ENCODE measurements around the gene NDST1.
"Not testable (repeated sequence)": the region's sequence is repeated elsewhere in the genome, so short reads cannot be mapped to it uniquely, and the experiment has no call there.

NDST1 gene

GRCh38 chr5:150508277-150508640 is 328 bp downstream of the NDST1 start:
- no peaks in the 10 kb centered on the region for H3K9me3 Mint-ChIP-seq
- peaks cover 13% of the 10 kb centered on the region for H3K4me1 Mint-ChIP-seq
- no peak for ATAC-seq (ENCODE audit: low read depth)
- H3K4me3 Mint-ChIP-seq, result no peak overlapping the region
- H3K27ac Mint-ChIP-seq, result no peak overlapping the region
- H3K27me3 Mint-ChIP-seq, result no peaks in the 10 kb centered on the region
- DNase-seq (ENCODE audit: low spot score in 2 of 2), result no peak
- H3K36me3 Mint-ChIP-seq, result no peaks in the 10 kb centered on the region

- Mint-ChIP-seq H3K9me3 (no peaks in the 10 kb centered on the region), H3K4me1 (peaks cover 13% of the 10 kb centered on the region), H3K4me3 (no peak overlapping the region), H3K27me3 (no peaks in the 10 kb centered on the region), H3K27ac (no peak overlapping the region), H3K36me3 (no peaks in the 10 kb centered on the region)
- ATAC-seq (ENCODE audit: low read depth) (no peak), DNase-seq (ENCODE audit: low spot score in 2 of 2) (no peak)
These were observed 897 bp downstream of the NDST1 start for GRCh38 chr5:150508828-150509227.

GRCh38 chr5:150509992-150510391 is 2.1 kb downstream of the NDST1 start:
- no peaks in the 10 kb centered on the region for H3K27me3 Mint-ChIP-seq
- H3K9me3 Mint-ChIP-seq, result no peaks in the 10 kb centered on the region
- H3K4me3 Mint-ChIP-seq, result no peak overlapping the region
- no peaks in the 10 kb centered on the region for H3K36me3 Mint-ChIP-seq
- peaks cover 13% of the 10 kb centered on the region for H3K4me1 Mint-ChIP-seq
- ATAC-seq (ENCODE audit: low read depth) (no peak), DNase-seq (ENCODE audit: low spot score in 2 of 2) (no peak)
- no peak overlapping the region for H3K27ac Mint-ChIP-seq

GRCh38 chr5:150510460-150511263 is 2.7 kb downstream of the NDST1 start:
- no peak for ATAC-seq (ENCODE audit: low read depth)
- H3K27ac Mint-ChIP-seq, result no peak overlapping the region
- peaks cover 13% of the 10 kb centered on the region for H3K4me1 Mint-ChIP-seq
- H3K4me3 Mint-ChIP-seq, result no peak overlapping the region
- no peaks in the 10 kb centered on the region for H3K36me3 Mint-ChIP-seq
- no peaks in the 10 kb centered on the region for H3K9me3 Mint-ChIP-seq
- no peaks in the 10 kb centered on the region for H3K27me3 Mint-ChIP-seq
- no peak for DNase-seq (ENCODE audit: low spot score in 2 of 2)

- Mint-ChIP-seq H3K36me3 (no peaks in the 10 kb centered on the region), H3K27ac (no peak overlapping the region), H3K9me3 (no peaks in the 10 kb centered on the region), H3K4me1 (peaks cover 15% of the 10 kb centered on the region), H3K27me3 (no peaks in the 10 kb centered on the region), H3K4me3 (no peak overlapping the region)
- ATAC-seq (ENCODE audit: low read depth) (no peak), DNase-seq (ENCODE audit: low spot score in 2 of 2) (no peak)
These were observed 3.8 kb downstream of the NDST1 start for GRCh38 chr5:150511578-150512367.

GRCh38 chr5:150512368-150512747 is 4.4 kb downstream of the NDST1 start:
- ATAC-seq (ENCODE audit: low read depth) (no peak), DNase-seq (ENCODE audit: low spot score in 2 of 2) (no peak)
- Mint-ChIP-seq H3K4me1 (peaks cover 15% of the 10 kb centered on the region), H3K27ac (no peak overlapping the region), H3K4me3 (no peak overlapping the region), H3K27me3 (no peaks in the 10 kb centered on the region), H3K36me3 (no peaks in the 10 kb centered on the region), H3K9me3 (no peaks in the 10 kb centered on the region)

GRCh38 chr5:150513375-150514309 is 5.7 kb downstream of the NDST1 start:
- no peak overlapping the region for H3K4me3 Mint-ChIP-seq
- DNase-seq (ENCODE audit: low spot score in 2 of 2) (no peak), ATAC-seq (ENCODE audit: low read depth) (no peak)
- no peaks in the 10 kb centered on the region for H3K36me3 Mint-ChIP-seq
- H3K9me3 Mint-ChIP-seq, result no peaks in the 10 kb centered on the region
- peaks cover 11% of the 10 kb centered on the region for H3K4me1 Mint-ChIP-seq
- no peaks in the 10 kb centered on the region for H3K27me3 Mint-ChIP-seq
- no peak overlapping the region for H3K27ac Mint-ChIP-seq

- H3K4me3 Mint-ChIP-seq, result no peak overlapping the region
- H3K27ac Mint-ChIP-seq, result no peak overlapping the region
- H3K27me3 Mint-ChIP-seq, result no peaks in the 10 kb centered on the region
- no peak for DNase-seq (ENCODE audit: low spot score in 2 of 2)
- H3K4me1 Mint-ChIP-seq, result peaks cover 13% of the 10 kb centered on the region
- peaks cover 4% of the 10 kb centered on the region for H3K36me3 Mint-ChIP-seq
- no peak for ATAC-seq (ENCODE audit: low read depth)
- H3K9me3 Mint-ChIP-seq, result no peaks in the 10 kb centered on the region
These were observed 6.8 kb downstream of the NDST1 start for GRCh38 chr5:150514708-150515211.

- H3K36me3 Mint-ChIP-seq, result peaks cover 4% of the 10 kb centered on the region
- H3K4me1 Mint-ChIP-seq, result peaks cover 16% of the 10 kb centered on the region
- no peaks in the 10 kb centered on the region for H3K27me3 Mint-ChIP-seq
- ATAC-seq (ENCODE audit: low read depth) (no peak), DNase-seq (ENCODE audit: low spot score in 2 of 2) (no peak)
- H3K27ac Mint-ChIP-seq, result no peak overlapping the region
- no peak overlapping the region for H3K4me3 Mint-ChIP-seq
- H3K9me3 Mint-ChIP-seq, result no peaks in the 10 kb centered on the region
These were observed 7.5 kb downstream of the NDST1 start for GRCh38 chr5:150515446-150515845.

- Mint-ChIP-seq H3K27me3 (no peaks in the 10 kb centered on the region), H3K36me3 (peaks cover 4% of the 10 kb centered on the region), H3K27ac (no peak overlapping the region), H3K9me3 (no peaks in the 10 kb centered on the region), H3K4me3 (no peak overlapping the region), H3K4me1 (peaks cover 15% of the 10 kb centered on the region)
- no peak for DNase-seq (ENCODE audit: low spot score in 2 of 2)
- no peak for ATAC-seq (ENCODE audit: low read depth)
These were observed 8.1 kb downstream of the NDST1 start for GRCh38 chr5:150516011-150516410.

- Mint-ChIP-seq H3K27ac (no peak overlapping the region), H3K4me3 (no peak overlapping the region), H3K36me3 (peaks cover 6% of the 10 kb centered on the region), H3K27me3 (no peaks in the 10 kb centered on the region), H3K9me3 (no peaks in the 10 kb centered on the region), H3K4me1 (peaks cover 8% of the 10 kb centered on the region)
- DNase-seq (ENCODE audit: low spot score in 2 of 2) (no peak), ATAC-seq (ENCODE audit: low read depth) (no peak)
These were observed 9.6 kb downstream of the NDST1 start for GRCh38 chr5:150517272-150518152.

- H3K27ac Mint-ChIP-seq, result peak overlapping the region; percentile 38
- DNase-seq (ENCODE audit: low spot score in 2 of 2); H3K27me3 Mint-ChIP-seq; ATAC-seq (ENCODE audit: low read depth); H3K4me3 Mint-ChIP-seq; H3K36me3 Mint-ChIP-seq; H3K4me1 Mint-ChIP-seq; H3K9me3 Mint-ChIP-seq: not testable (repeated sequence)
These were observed 11.0 kb downstream of the NDST1 start for GRCh38 chr5:150518712-150519559.
